Erythroblast (primary cell): ENCODE measurements around the gene CGNL1.

Source experiments
- GATA1 ChIP-seq: IDR thresholded peaks from 2 replicates; pipeline ENCODE4 v1.6.1; 2011; ENCODE audit warnings: low read depth, mild to moderate bottlenecking, control low read depth, low read length, moderate library complexity
- POLR2A ChIP-seq: IDR thresholded peaks from 2 replicates; pipeline ENCODE4 v1.6.1; 2011; ENCODE audit warnings: mild to moderate bottlenecking, low read length

DNA sequence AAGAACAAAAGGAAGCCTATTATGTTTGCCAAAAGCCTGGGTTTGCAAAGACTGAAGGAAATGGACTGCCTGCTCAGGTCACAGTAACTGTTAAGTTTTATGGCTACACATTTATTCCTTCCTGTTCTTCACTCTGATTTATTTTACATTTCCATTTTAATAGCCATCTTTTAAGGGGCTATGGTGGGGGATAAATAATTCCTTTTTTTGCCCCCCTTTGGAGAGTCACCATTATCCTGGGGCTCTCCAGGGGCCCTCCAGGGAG, 161.9 kb downstream of the CGNL1 start:
- TF ChIP-seq POLR2A (no peak), GATA1 (no peak)
